IMR-90 (cell line): ENCODE measurements around the gene RIMBP2. TPM values are rescaled to one million over a fixed set of nuclear protein-coding genes. Genes with fewer than 3 reads are reported as not detected.

Experiments used
- ATAC-seq: fragments of 200-7000 bp; cut with Tn5 transposase; 2 replicates; pipeline ENCODE4 v1.9.1; 2020; ENCODE audit warnings: low read depth, mild to moderate bottlenecking, moderate library complexity
- BruUV-seq: library from RNA; stranded (reverse); fragments of 400-500 nt; replicated peaks from 2 replicates; lab custom pipeline; 2021; lab: Mats Ljungman, UMichigan
- CTCF ChIA-PET: fragments of 300-600 bp; formaldehyde crosslinking; extraction: SDS; loops from one replicate; lab custom pipeline; 2021; ENCODE audit warnings: antibody characterized with exemption; lab: Yijun Ruan, JAX
- POLR2A ChIA-PET: fragments of 300-600 bp; sonication (Branson Sonifier 250); formaldehyde crosslinking; loops from one replicate; lab custom pipeline; 2022; ENCODE audit warnings: antibody characterized with exemption; ENCODE audit not compliant: unreplicated experiment; lab: Charles Lee
- DNase-seq: peaks from one replicate; pipeline ENCODE4 v3.0.0; 2013
- H2AFZ ChIP-seq: replicated peaks from 2 replicates; pipeline ENCODE3; 2013; ENCODE audit warnings: low read length, mild to moderate bottlenecking; ENCODE audit not compliant: poor library complexity
- H2AK5ac ChIP-seq: 2 replicates; pipeline ENCODE4 v1.6.1; 2013; ENCODE audit warnings: low read depth, low read length, inconsistent platforms
- H2AK9ac ChIP-seq: replicated peaks from 2 replicates; pipeline ENCODE3; 2013; ENCODE audit warnings: mild to moderate bottlenecking, low read depth, low read length, moderate library complexity; ENCODE audit not compliant: poor library complexity
- H2BK120ac ChIP-seq: 2 replicates; pipeline ENCODE4 v1.6.1; 2013; ENCODE audit warnings: low read depth, low read length, inconsistent platforms
- H2BK15ac ChIP-seq: 3 replicates; pipeline ENCODE4 v1.6.1; 2013; ENCODE audit warnings: low read depth, low read length, inconsistent platforms
- H2BK20ac ChIP-seq: 2 replicates; pipeline ENCODE4 v1.6.1; 2013; ENCODE audit warnings: low read depth, mild to moderate bottlenecking, inconsistent platforms, low read length, moderate library complexity
- H2BK5ac ChIP-seq: 2 replicates; pipeline ENCODE4 v1.6.1; 2013; ENCODE audit warnings: mild to moderate bottlenecking, low read depth, low read length, inconsistent platforms; ENCODE audit not compliant: poor library complexity, severe bottlenecking
- H3K14ac ChIP-seq: replicated peaks from 2 replicates; pipeline ENCODE4 v1.6.1; 2013; ENCODE audit warnings: low read depth, low read length, inconsistent platforms
- H3K18ac ChIP-seq: 2 replicates; pipeline ENCODE4 v1.6.1; 2013; ENCODE audit warnings: low read depth, low read length, control low read depth
- H3K23ac ChIP-seq: 2 replicates; pipeline ENCODE4 v1.6.1; 2013; ENCODE audit warnings: low read depth, low read length, inconsistent platforms
- H3K27ac ChIP-seq: 2 replicates; pipeline ENCODE4 v1.5.1; 2013; ENCODE audit warnings: mild to moderate bottlenecking, control low read depth, low read length; ENCODE audit not compliant: insufficient read depth
- H3K27me3 ChIP-seq: 2 replicates; pipeline ENCODE4 v1.6.1; 2013; ENCODE audit warnings: low read length; ENCODE audit not compliant: control insufficient read depth, insufficient read depth
- H3K36me3 ChIP-seq: 2 replicates; pipeline ENCODE4 v1.6.1; 2013; ENCODE audit warnings: low read length, mixed read lengths; ENCODE audit not compliant: control insufficient read depth, insufficient read depth
- H3K4ac ChIP-seq: 2 replicates; pipeline ENCODE4 v1.6.1; 2013; ENCODE audit warnings: low read depth, low read length, inconsistent platforms
- H3K4me1 ChIP-seq: 2 replicates; pipeline ENCODE4 v1.6.1; 2013; ENCODE audit warnings: low read length, mixed read lengths; ENCODE audit not compliant: control insufficient read depth, insufficient read depth
- H3K4me2 ChIP-seq: 2 replicates; pipeline ENCODE4 v1.6.1; 2013; ENCODE audit warnings: low read depth, mild to moderate bottlenecking, control low read depth, low read length, moderate library complexity
- H3K4me3 ChIP-seq: 2 replicates; pipeline ENCODE4 v1.5.1; 2013; ENCODE audit warnings: low read depth, mild to moderate bottlenecking, control low read depth, low read length, moderate library complexity; ENCODE audit not compliant: insufficient read depth
- H3K56ac ChIP-seq: 2 replicates; pipeline ENCODE4 v1.6.1; 2013; ENCODE audit warnings: low read length, inconsistent platforms; ENCODE audit not compliant: insufficient read depth; ENCODE audit errors: extremely low read depth
- H3K79me1 ChIP-seq, 2 experiments: 2 replicates each; pipeline ENCODE4 v1.6.1; 2013; ENCODE audit warnings: low read length in 2 of 2, inconsistent platforms in 1 of 2, low read depth in 1 of 2
- H3K9ac ChIP-seq: 2 replicates; pipeline ENCODE4 v1.6.1; 2013; ENCODE audit warnings: low read depth, low read length, control low read depth
- H3K9me1 ChIP-seq: 2 replicates; pipeline ENCODE4 v1.6.1; 2013; ENCODE audit warnings: low read length, inconsistent platforms; ENCODE audit not compliant: insufficient read depth
- H3K9me3 ChIP-seq: 2 replicates; pipeline ENCODE4 v1.6.1; 2013; ENCODE audit warnings: low read length; ENCODE audit not compliant: control insufficient read depth, insufficient read depth
- H4K20me1 ChIP-seq: 2 replicates; pipeline ENCODE4 v1.6.1; 2013; ENCODE audit warnings: low read length, inconsistent platforms; ENCODE audit not compliant: insufficient read depth
- H4K5ac ChIP-seq: 2 replicates; pipeline ENCODE4 v1.6.1; 2013; ENCODE audit warnings: mild to moderate bottlenecking, low read depth, low read length, control low read depth
- H4K8ac ChIP-seq, 2 experiments: 2 replicates each; pipeline ENCODE4 v1.6.1; 2013; ENCODE audit warnings: low read depth in 2 of 2, low read length in 2 of 2, control low read depth in 1 of 2, inconsistent platforms in 1 of 2
- H4K91ac ChIP-seq: 2 replicates; pipeline ENCODE4 v1.6.1; 2013; ENCODE audit warnings: low read depth, low read length, inconsistent platforms; ENCODE audit not compliant: insufficient read depth
- BHLHE40 ChIP-seq: fragments of 150-350 bp; IDR thresholded peaks from 2 replicates; pipeline ENCODE4 v1.6.1; 2016; ENCODE audit warnings: mild to moderate bottlenecking, low read depth, low read length
- CHD1 ChIP-seq: IDR thresholded peaks from 2 replicates; pipeline ENCODE4 v1.6.1; 2012; ENCODE audit warnings: low read depth, low read length, improper control_type of control experiment
- MAFK ChIP-seq: IDR thresholded peaks from 2 replicates; pipeline ENCODE4 v1.6.1; 2012; ENCODE audit warnings: low read depth, low read length, improper control_type of control experiment
- MAZ ChIP-seq: IDR thresholded peaks from 2 replicates; pipeline ENCODE4 v1.6.1; 2012; ENCODE audit warnings: low read depth, mild to moderate bottlenecking, low read length, improper control_type of control experiment, moderate library complexity, borderline replicate concordance
- RCOR1 ChIP-seq: IDR thresholded peaks from 2 replicates; pipeline ENCODE4 v1.6.1; 2012; ENCODE audit warnings: mild to moderate bottlenecking, low read length, improper control_type of control experiment; ENCODE audit not compliant: insufficient replicate concordance
- USF2 ChIP-seq: fragments of 150-350 bp; IDR thresholded peaks from 2 replicates; pipeline ENCODE4 v1.6.1; 2017; ENCODE audit warnings: mild to moderate bottlenecking, antibody characterized with exemption, low read length, low read depth
- WGBS, 2 experiments: methylation state at CpG; one replicate each; pipeline versions ENCODE4 v1.1.5 to v1.1.7; 2013; ENCODE audit warnings: missing lambda C conversion rate in 2 of 2; ENCODE audit not compliant: insufficient read length in 1 of 2; ENCODE audit errors: extremely low coverage in 2 of 2; 5-methylcytosine and 5-hydroxymethylcytosine counted together
- dilution Hi-C: fragments of 300-500 bp; cut with HindIII; formaldehyde crosslinking; loops from one replicate; pipeline ENCODE4 v1.14.3; 2018; ENCODE audit warnings: low sequenced_read_pairs; ENCODE audit not compliant: unreplicated experiment
- in situ Hi-C: fragments of 300-500 bp; cut with MboI; formaldehyde crosslinking; loops from 3 replicates; pipeline ENCODE4 v1.14.3; 2019; ENCODE audit warnings: low sequenced_read_pairs, inconsistent platforms, mixed read lengths
- intact Hi-C: fragments of 100-400 bp; cut with micrococcal nuclease; formaldehyde crosslinking; loops from 2 replicates; pipeline ENCODE4 v1.10.0; 2022
- polyA plus RNA-seq, 3 experiments: library from polyadenylated mRNA; depleted of rRNA; stranded (reverse); fragments of >200 nt; gene quantifications; 2 replicates each; pipeline ENCODE4 v1.2.3, GENCODE V29; 2012; ENCODE audit warnings: low replicate concordance in 1 of 3
- total RNA-seq: library from RNA; depleted of rRNA; stranded (reverse); fragments of >200 nt; gene quantifications from 2 replicates; pipeline ENCODE4 v1.2.3, GENCODE V29; 2012

The RIMBP2 gene
- total and polyA plus RNA-seq, 2 of the 4 experiments (the other 2 are of a cell fraction) = not detected

- BruUV-seq = no TSS peak
- Histone ChIP-seq H3K9me1 (no peaks in the 10 kb centered on the region), H3K9me3 (peaks cover 24% of the 10 kb centered on the region), H2BK5ac (no peak overlapping the region), H3K18ac (no peak overlapping the region), H2BK120ac (no peak overlapping the region), H4K5ac (no peak overlapping the region), H3K27me3 (no peaks in the 10 kb centered on the region), H4K20me1 (no peaks in the 10 kb centered on the region), H2AK5ac (no peak overlapping the region), H3K56ac (no peak overlapping the region), H3K4me1 (no peaks in the 10 kb centered on the region), H3K79me1 (no peaks in the 10 kb centered on the region), H3K4me2 (no peak overlapping the region), H3K36me3 (no peaks in the 10 kb centered on the region), H3K4me3 (no peak overlapping the region), H3K14ac (no peak overlapping the region), H2BK15ac (no peak overlapping the region), H4K8ac (no peak overlapping the region), H2AK9ac (no peak overlapping the region), H3K4ac (no peak overlapping the region), H2BK20ac (no peak overlapping the region), H4K91ac (no peak overlapping the region), H3K23ac (no peak overlapping the region), H2AFZ (no peak overlapping the region), H3K9ac (no peak overlapping the region), H3K27ac (no peak overlapping the region)
- no CpG with 5 or more reads among the region's 6 CpGs for WGBS, 2 experiments
- in situ Hi-C loops = no loop called here
- dilution Hi-C loops = no loop called here
- CTCF ChIA-PET = no interaction called here
- DNase-seq = no peak
- intact Hi-C loops = no loop called here
- TF ChIP-seq BHLHE40 (no peak), MAFK (no peak), CHD1 (no peak), MAZ (no peak), USF2 (no peak), RCOR1 (no peak)
- no peak for ATAC-seq
- POLR2A ChIA-PET = no interaction called here
Observed at GRCh38 chr12:130419116-130419515, 297.0 kb downstream of the RIMBP2 start.
